H9 (cell line): Measurements from ENCODE around the gene SLC48A1. TPM values are rescaled to one million over a fixed set of nuclear protein-coding genes. Genes with fewer than 3 reads are reported as not detected.

Source experiments
- DNase-seq: peaks from one replicate; pipeline ENCODE4 v3.0.0-alpha.2; 2017
- H2AFZ ChIP-seq: one replicate; pipeline ENCODE4 v1.6.1; 2013; ENCODE audit warnings: mild to moderate bottlenecking, low read length, control low read depth, moderate library complexity
- H2AK5ac ChIP-seq: 2 replicates; pipeline ENCODE4 v1.6.1; 2013; ENCODE audit warnings: low read length, control low read depth, mixed read lengths; ENCODE audit not compliant: insufficient read length
- H2BK120ac ChIP-seq: one replicate; pipeline ENCODE4 v1.6.1; 2013; ENCODE audit warnings: low read depth, mild to moderate bottlenecking, low read length, control low read depth, inconsistent platforms; ENCODE audit not compliant: poor library complexity, severe bottlenecking
- H2BK12ac ChIP-seq: 2 replicates; pipeline ENCODE4 v1.6.1; 2013; ENCODE audit warnings: low read length, control low read depth, mixed read lengths, low read depth; ENCODE audit not compliant: insufficient read length
- H2BK15ac ChIP-seq: 2 replicates; pipeline ENCODE4 v1.6.1; 2013; ENCODE audit warnings: low read depth, low read length, control low read depth
- H2BK20ac ChIP-seq: one replicate; pipeline ENCODE4 v1.6.1; 2013; ENCODE audit warnings: low read depth, mild to moderate bottlenecking, low read length, control low read depth, inconsistent platforms; ENCODE audit not compliant: poor library complexity, severe bottlenecking
- H2BK5ac ChIP-seq: 2 replicates; pipeline ENCODE4 v1.6.1; 2013; ENCODE audit warnings: low read length, control low read depth, mixed read lengths; ENCODE audit not compliant: insufficient read length
- H3K14ac ChIP-seq: 2 replicates; pipeline ENCODE4 v1.6.1; 2013; ENCODE audit warnings: low read length, control low read depth; ENCODE audit not compliant: insufficient read depth
- H3K18ac ChIP-seq: 2 replicates; pipeline ENCODE4 v1.6.1; 2013; ENCODE audit warnings: low read depth, mild to moderate bottlenecking, mixed read lengths, low read length, control low read depth; ENCODE audit not compliant: insufficient read length
- H3K23ac ChIP-seq: 2 replicates; pipeline ENCODE4 v1.6.1; 2013; ENCODE audit warnings: low read length, control low read depth, mixed read lengths, low read depth; ENCODE audit not compliant: insufficient read length
- H3K23me2 ChIP-seq: 2 replicates; pipeline ENCODE4 v1.6.1; 2013; ENCODE audit warnings: low read depth, mild to moderate bottlenecking, mixed read lengths, low read length, control low read depth; ENCODE audit not compliant: insufficient read length, poor library complexity, severe bottlenecking
- H3K27ac ChIP-seq: 2 replicates; pipeline ENCODE4 v1.5.1; 2013; ENCODE audit warnings: low read length, control low read depth, mixed read lengths, low read depth; ENCODE audit not compliant: insufficient read length
- H3K27me3 ChIP-seq: 2 replicates; pipeline ENCODE4 v1.6.1; 2013; ENCODE audit warnings: low read length, control low read depth, inconsistent platforms; ENCODE audit not compliant: insufficient read depth
- H3K4ac ChIP-seq: 2 replicates; pipeline ENCODE4 v1.6.1; 2013; ENCODE audit warnings: low read depth, mild to moderate bottlenecking, control low read depth, inconsistent platforms, low read length, moderate library complexity
- H3K4me1 ChIP-seq: 2 replicates; pipeline ENCODE4 v1.6.1; 2013; ENCODE audit warnings: low read length, control low read depth, inconsistent platforms; ENCODE audit not compliant: insufficient read depth
- H3K4me2 ChIP-seq: 2 replicates; pipeline ENCODE4 v1.6.1; 2013; ENCODE audit warnings: low read length, control low read depth, mixed read lengths; ENCODE audit not compliant: insufficient read length, insufficient read depth
- H3K56ac ChIP-seq: 2 replicates; pipeline ENCODE4 v1.6.1; 2013; ENCODE audit warnings: low read depth, mild to moderate bottlenecking, mixed read lengths, low read length, control low read depth; ENCODE audit not compliant: insufficient read length
- H3K79me1 ChIP-seq: 2 replicates; pipeline ENCODE4 v1.6.1; 2013; ENCODE audit warnings: low read depth, mild to moderate bottlenecking, moderate library complexity, low read length, control low read depth, inconsistent platforms; ENCODE audit not compliant: insufficient read depth, poor library complexity, severe bottlenecking
- H3K79me2 ChIP-seq: 2 replicates; pipeline ENCODE4 v1.6.1; 2013; ENCODE audit warnings: low read length, control low read depth, inconsistent platforms; ENCODE audit not compliant: insufficient read depth
- H3K9ac ChIP-seq: 2 replicates; pipeline ENCODE4 v1.6.1; 2013; ENCODE audit warnings: low read length, control low read depth, mixed read lengths; ENCODE audit not compliant: insufficient read length; ENCODE audit errors: extremely low read depth
- H3K9me3 ChIP-seq: one replicate; pipeline ENCODE4 v1.6.1; 2013; ENCODE audit warnings: low read depth, low read length, inconsistent platforms; ENCODE audit not compliant: control insufficient read depth
- H3T11ph ChIP-seq: one replicate; pipeline ENCODE4 v1.6.1; 2013; ENCODE audit warnings: mild to moderate bottlenecking, low read length, control low read depth, inconsistent platforms
- H4K20me1 ChIP-seq: one replicate; pipeline ENCODE4 v1.6.1; 2013; ENCODE audit not compliant: control insufficient read depth, insufficient read length, insufficient read depth
- H4K5ac ChIP-seq: 2 replicates; pipeline ENCODE4 v1.6.1; 2013; ENCODE audit warnings: low read depth, mild to moderate bottlenecking, mixed read lengths, low read length, control low read depth; ENCODE audit not compliant: insufficient read length
- H4K8ac ChIP-seq: replicated peaks from 2 replicates; pipeline ENCODE4 v1.6.1; 2013; ENCODE audit warnings: low read length, control low read depth, mixed read lengths, low read depth; ENCODE audit not compliant: insufficient read length
- H4K91ac ChIP-seq: 2 replicates; pipeline ENCODE4 v1.6.1; 2013; ENCODE audit warnings: low read depth, mild to moderate bottlenecking, moderate library complexity, mixed read lengths, low read length, control low read depth; ENCODE audit not compliant: insufficient read length
- H3K27ac Mint-ChIP-seq, 3 experiments: 2 replicates in 2 of 3; 3 replicates in 1 of 3; pipeline ENCODE4 v1.8.0; 2020 to 2021; ENCODE audit warnings: mixed read lengths in 3 of 3, mild to moderate bottlenecking in 1 of 3, moderate library complexity in 1 of 3
- H3K27me3 Mint-ChIP-seq: 2 replicates; pipeline ENCODE4 v1.8.0; 2021; ENCODE audit warnings: low read depth, mild to moderate bottlenecking, moderate library complexity, mixed read lengths
- H3K36me3 Mint-ChIP-seq, 3 experiments: 2 replicates in 2 of 3; 3 replicates in 1 of 3; pipeline ENCODE4 v1.8.0; 2020 to 2021; ENCODE audit warnings: low read depth in 3 of 3, mixed read lengths in 3 of 3; ENCODE audit not compliant: insufficient read depth in 1 of 3
- H3K4me1 Mint-ChIP-seq, 2 experiments: 2 replicates each; pipeline ENCODE4 v1.8.0; 2020; ENCODE audit warnings: mixed read lengths in 2 of 2
- H3K4me3 Mint-ChIP-seq, 2 experiments: 2 replicates in 1 of 2; 3 replicates in 1 of 2; pipeline ENCODE4 v1.8.0; 2020 to 2021; ENCODE audit warnings: mild to moderate bottlenecking in 2 of 2, mixed read lengths in 2 of 2, moderate library complexity in 1 of 2
- H3K9me3 Mint-ChIP-seq, 2 experiments: 2 replicates in 1 of 2; 3 replicates in 1 of 2; pipeline ENCODE4 v1.8.0; 2020; ENCODE audit warnings: mild to moderate bottlenecking in 2 of 2, mixed read lengths in 2 of 2, moderate library complexity in 1 of 2
- WGBS: extraction: QIAGEN DNeasy Blood & Tissue Kit; methylation state at CpG from one replicate; pipeline ENCODE4 v1.1.7; 2013; ENCODE audit warnings: missing lambda C conversion rate, low lambda C conversion rate, mixed read lengths; ENCODE audit not compliant: insufficient read length; ENCODE audit errors: extremely low coverage; 5-methylcytosine and 5-hydroxymethylcytosine counted together
- total RNA-seq: library from RNA; stranded (reverse); gene quantifications from 2 replicates; pipeline ENCODE4 v1.2.1, GENCODE V29; 2021
- TF ChIP-seq, protein P1 (sequence below): fragments of 200-600 bp; sonication (generic); conservative IDR thresholded peaks from 3 replicates; pipeline ENCODE4 v1.8.0; 2021; ENCODE audit warnings: antibody characterized with exemption, mild to moderate bottlenecking

SLC48A1 gene
- total RNA-seq, 1 experiment from 2014 or later = 10.6 TPM

DNA sequence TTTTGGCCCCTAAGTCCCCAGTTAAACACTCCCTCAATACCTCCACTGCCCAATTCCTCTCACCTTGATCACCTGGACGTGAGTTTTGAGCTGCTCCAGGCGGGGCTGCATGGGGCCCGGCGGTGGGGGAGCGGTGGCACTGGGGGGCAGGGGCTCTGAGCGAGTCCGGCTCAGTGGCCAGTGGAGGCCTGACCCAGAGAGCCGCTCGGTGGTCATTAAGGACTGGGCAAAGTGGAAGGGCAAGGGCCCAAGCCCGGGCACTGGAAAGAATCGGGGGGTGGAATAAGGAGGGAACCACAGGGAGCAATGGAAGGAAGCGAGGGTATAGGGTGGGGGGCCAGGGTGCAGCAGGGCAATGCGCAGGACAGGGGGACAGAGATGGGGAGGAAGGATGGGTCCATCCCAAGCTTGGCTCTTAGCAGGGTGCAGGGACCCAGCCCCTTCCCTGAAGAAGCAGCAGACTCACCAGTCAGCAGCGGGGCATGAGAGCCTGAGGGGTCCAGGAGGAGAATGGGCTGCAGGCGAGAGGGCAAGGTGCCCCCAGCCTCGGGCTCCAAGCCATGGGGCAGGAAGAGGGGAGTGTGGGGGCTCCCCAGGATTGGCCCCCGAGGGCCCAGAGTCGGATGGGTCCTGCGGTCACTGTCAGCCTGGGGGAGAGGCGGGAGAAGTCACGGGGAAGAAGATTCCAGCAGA, 22.2 kb downstream of the SLC48A1 start:
- no peak overlapping the region for H3K9ac ChIP-seq
- no peak overlapping the region for H3K18ac ChIP-seq
- H3K79me2 ChIP-seq = no peaks in the 10 kb centered on the region
- no peak overlapping the region for H4K8ac ChIP-seq
- H2BK15ac ChIP-seq = no peak overlapping the region
- no peak overlapping the region for H2BK20ac ChIP-seq
- H4K20me1 ChIP-seq = peaks cover 2% of the 10 kb centered on the region
- no peak overlapping the region for H2AFZ ChIP-seq
- TF ChIP-seq, protein P1, sequence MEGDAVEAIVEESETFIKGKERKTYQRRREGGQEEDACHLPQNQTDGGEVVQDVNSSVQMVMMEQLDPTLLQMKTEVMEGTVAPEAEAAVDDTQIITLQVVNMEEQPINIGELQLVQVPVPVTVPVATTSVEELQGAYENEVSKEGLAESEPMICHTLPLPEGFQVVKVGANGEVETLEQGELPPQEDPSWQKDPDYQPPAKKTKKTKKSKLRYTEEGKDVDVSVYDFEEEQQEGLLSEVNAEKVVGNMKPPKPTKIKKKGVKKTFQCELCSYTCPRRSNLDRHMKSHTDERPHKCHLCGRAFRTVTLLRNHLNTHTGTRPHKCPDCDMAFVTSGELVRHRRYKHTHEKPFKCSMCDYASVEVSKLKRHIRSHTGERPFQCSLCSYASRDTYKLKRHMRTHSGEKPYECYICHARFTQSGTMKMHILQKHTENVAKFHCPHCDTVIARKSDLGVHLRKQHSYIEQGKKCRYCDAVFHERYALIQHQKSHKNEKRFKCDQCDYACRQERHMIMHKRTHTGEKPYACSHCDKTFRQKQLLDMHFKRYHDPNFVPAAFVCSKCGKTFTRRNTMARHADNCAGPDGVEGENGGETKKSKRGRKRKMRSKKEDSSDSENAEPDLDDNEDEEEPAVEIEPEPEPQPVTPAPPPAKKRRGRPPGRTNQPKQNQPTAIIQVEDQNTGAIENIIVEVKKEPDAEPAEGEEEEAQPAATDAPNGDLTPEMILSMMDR = no peak
- no peak overlapping the region for H2AK5ac ChIP-seq
- no peaks in the 10 kb centered on the region for H3K27me3 Mint-ChIP-seq
- H4K91ac ChIP-seq = no peak overlapping the region
- no peak overlapping the region for H2BK120ac ChIP-seq
- no peak overlapping the region for H2BK5ac ChIP-seq
- no peaks in the 10 kb centered on the region for H3K9me3 ChIP-seq
- no peak overlapping the region for H3K14ac ChIP-seq
- no peaks in the 10 kb centered on the region for H3K27me3 ChIP-seq
- H3K4me2 ChIP-seq = no peak overlapping the region
- no peak overlapping the region for H3K27ac Mint-ChIP-seq
- WGBS = no CpG with 5 or more reads among the region's 21 CpGs
- no peak overlapping the region for H3K4me3 Mint-ChIP-seq
- H4K5ac ChIP-seq = no peak overlapping the region
- H2BK12ac ChIP-seq = no peak overlapping the region
- H3K36me3 Mint-ChIP-seq = peaks cover 25 to 51% (median 50%) of the 10 kb centered on the region in 3 experiments; a peak in 6 of 7 replicates
- H3K4ac ChIP-seq = no peak overlapping the region
- H3K4me1 Mint-ChIP-seq = peaks cover 2 to 18% of the 10 kb centered on the region in 2 experiments; a peak in 2 of 4 replicates
- H3T11ph ChIP-seq = no peak overlapping the region
- no peak overlapping the region for H3K56ac ChIP-seq
- no peak overlapping the region for H3K23ac ChIP-seq
- H3K4me1 ChIP-seq = no peaks in the 10 kb centered on the region
- H3K27ac ChIP-seq = no peak overlapping the region
- no peaks in the 10 kb centered on the region for H3K23me2 ChIP-seq
- no peak for DNase-seq
- no peaks in the 10 kb centered on the region; a peak in 1 of 5 replicates for H3K9me3 Mint-ChIP-seq
- no peaks in the 10 kb centered on the region for H3K79me1 ChIP-seq
